IMR-90 (cell line): Measurements from ENCODE around the gene MRPL4. TPM values are rescaled to one million over a fixed set of nuclear protein-coding genes. Genes with fewer than 3 reads are reported as not detected.

Source experiments
- ATAC-seq: fragments of 200-7000 bp; cut with Tn5 transposase; 2 replicates; pipeline ENCODE4 v1.9.1; 2020; ENCODE audit warnings: low read depth, mild to moderate bottlenecking, moderate library complexity
- BruUV-seq: library from RNA; stranded (reverse); fragments of 400-500 nt; replicated peaks from 2 replicates; lab custom pipeline; 2021; lab: Mats Ljungman, UMichigan
- CTCF ChIA-PET: fragments of 300-600 bp; formaldehyde crosslinking; extraction: SDS; loops from one replicate; lab custom pipeline; 2021; ENCODE audit warnings: antibody characterized with exemption; lab: Yijun Ruan, JAX
- POLR2A ChIA-PET: fragments of 300-600 bp; sonication (Branson Sonifier 250); formaldehyde crosslinking; loops from one replicate; lab custom pipeline; 2022; ENCODE audit warnings: antibody characterized with exemption; ENCODE audit not compliant: unreplicated experiment; lab: Charles Lee
- DNase-seq: peaks from one replicate; pipeline ENCODE4 v3.0.0; 2013
- H2AFZ ChIP-seq: replicated peaks from 2 replicates; pipeline ENCODE3; 2013; ENCODE audit warnings: low read length, mild to moderate bottlenecking; ENCODE audit not compliant: poor library complexity
- H2AK5ac ChIP-seq: 2 replicates; pipeline ENCODE4 v1.6.1; 2013; ENCODE audit warnings: low read depth, low read length, inconsistent platforms
- H2AK9ac ChIP-seq: replicated peaks from 2 replicates; pipeline ENCODE3; 2013; ENCODE audit warnings: mild to moderate bottlenecking, low read depth, low read length, moderate library complexity; ENCODE audit not compliant: poor library complexity
- H2BK120ac ChIP-seq: 2 replicates; pipeline ENCODE4 v1.6.1; 2013; ENCODE audit warnings: low read depth, low read length, inconsistent platforms
- H2BK15ac ChIP-seq: 3 replicates; pipeline ENCODE4 v1.6.1; 2013; ENCODE audit warnings: low read depth, low read length, inconsistent platforms
- H2BK20ac ChIP-seq: 2 replicates; pipeline ENCODE4 v1.6.1; 2013; ENCODE audit warnings: low read depth, mild to moderate bottlenecking, inconsistent platforms, low read length, moderate library complexity
- H2BK5ac ChIP-seq: 2 replicates; pipeline ENCODE4 v1.6.1; 2013; ENCODE audit warnings: mild to moderate bottlenecking, low read depth, low read length, inconsistent platforms; ENCODE audit not compliant: poor library complexity, severe bottlenecking
- H3K14ac ChIP-seq: replicated peaks from 2 replicates; pipeline ENCODE4 v1.6.1; 2013; ENCODE audit warnings: low read depth, low read length, inconsistent platforms
- H3K18ac ChIP-seq: 2 replicates; pipeline ENCODE4 v1.6.1; 2013; ENCODE audit warnings: low read depth, low read length, control low read depth
- H3K23ac ChIP-seq: 2 replicates; pipeline ENCODE4 v1.6.1; 2013; ENCODE audit warnings: low read depth, low read length, inconsistent platforms
- H3K27ac ChIP-seq: 2 replicates; pipeline ENCODE4 v1.5.1; 2013; ENCODE audit warnings: mild to moderate bottlenecking, control low read depth, low read length; ENCODE audit not compliant: insufficient read depth
- H3K27me3 ChIP-seq: 2 replicates; pipeline ENCODE4 v1.6.1; 2013; ENCODE audit warnings: low read length; ENCODE audit not compliant: control insufficient read depth, insufficient read depth
- H3K36me3 ChIP-seq: 2 replicates; pipeline ENCODE4 v1.6.1; 2013; ENCODE audit warnings: low read length, mixed read lengths; ENCODE audit not compliant: control insufficient read depth, insufficient read depth
- H3K4ac ChIP-seq: 2 replicates; pipeline ENCODE4 v1.6.1; 2013; ENCODE audit warnings: low read depth, low read length, inconsistent platforms
- H3K4me1 ChIP-seq: 2 replicates; pipeline ENCODE4 v1.6.1; 2013; ENCODE audit warnings: low read length, mixed read lengths; ENCODE audit not compliant: control insufficient read depth, insufficient read depth
- H3K4me2 ChIP-seq: 2 replicates; pipeline ENCODE4 v1.6.1; 2013; ENCODE audit warnings: low read depth, mild to moderate bottlenecking, control low read depth, low read length, moderate library complexity
- H3K4me3 ChIP-seq: 2 replicates; pipeline ENCODE4 v1.5.1; 2013; ENCODE audit warnings: low read depth, mild to moderate bottlenecking, control low read depth, low read length, moderate library complexity; ENCODE audit not compliant: insufficient read depth
- H3K56ac ChIP-seq: 2 replicates; pipeline ENCODE4 v1.6.1; 2013; ENCODE audit warnings: low read length, inconsistent platforms; ENCODE audit not compliant: insufficient read depth; ENCODE audit errors: extremely low read depth
- H3K79me1 ChIP-seq, 2 experiments: 2 replicates each; pipeline ENCODE4 v1.6.1; 2013; ENCODE audit warnings: low read length in 2 of 2, inconsistent platforms in 1 of 2, low read depth in 1 of 2
- H3K9ac ChIP-seq: 2 replicates; pipeline ENCODE4 v1.6.1; 2013; ENCODE audit warnings: low read depth, low read length, control low read depth
- H3K9me1 ChIP-seq: 2 replicates; pipeline ENCODE4 v1.6.1; 2013; ENCODE audit warnings: low read length, inconsistent platforms; ENCODE audit not compliant: insufficient read depth
- H3K9me3 ChIP-seq: 2 replicates; pipeline ENCODE4 v1.6.1; 2013; ENCODE audit warnings: low read length; ENCODE audit not compliant: control insufficient read depth, insufficient read depth
- H4K20me1 ChIP-seq: 2 replicates; pipeline ENCODE4 v1.6.1; 2013; ENCODE audit warnings: low read length, inconsistent platforms; ENCODE audit not compliant: insufficient read depth
- H4K5ac ChIP-seq: 2 replicates; pipeline ENCODE4 v1.6.1; 2013; ENCODE audit warnings: mild to moderate bottlenecking, low read depth, low read length, control low read depth
- H4K8ac ChIP-seq, 2 experiments: 2 replicates each; pipeline ENCODE4 v1.6.1; 2013; ENCODE audit warnings: low read depth in 2 of 2, low read length in 2 of 2, control low read depth in 1 of 2, inconsistent platforms in 1 of 2
- H4K91ac ChIP-seq: 2 replicates; pipeline ENCODE4 v1.6.1; 2013; ENCODE audit warnings: low read depth, low read length, inconsistent platforms; ENCODE audit not compliant: insufficient read depth
- BHLHE40 ChIP-seq: fragments of 150-350 bp; IDR thresholded peaks from 2 replicates; pipeline ENCODE4 v1.6.1; 2016; ENCODE audit warnings: mild to moderate bottlenecking, low read depth, low read length
- CEBPB ChIP-seq: IDR thresholded peaks from 2 replicates; pipeline ENCODE4 v1.6.1; 2012; ENCODE audit warnings: low read depth, low read length, improper control_type of control experiment
- CHD1 ChIP-seq: IDR thresholded peaks from 2 replicates; pipeline ENCODE4 v1.6.1; 2012; ENCODE audit warnings: low read depth, low read length, improper control_type of control experiment
- FOS ChIP-seq: fragments of 150-350 bp; IDR thresholded peaks from 2 replicates; pipeline ENCODE4 v1.6.1; 2016; ENCODE audit warnings: low read depth, low read length
- MAFK ChIP-seq: IDR thresholded peaks from 2 replicates; pipeline ENCODE4 v1.6.1; 2012; ENCODE audit warnings: low read depth, low read length, improper control_type of control experiment
- MAZ ChIP-seq: IDR thresholded peaks from 2 replicates; pipeline ENCODE4 v1.6.1; 2012; ENCODE audit warnings: low read depth, mild to moderate bottlenecking, low read length, improper control_type of control experiment, moderate library complexity, borderline replicate concordance
- MXI1 ChIP-seq: IDR thresholded peaks from 2 replicates; pipeline ENCODE4 v1.6.1; 2012; ENCODE audit warnings: low read depth, mild to moderate bottlenecking, low read length, moderate library complexity, borderline replicate concordance
- NFE2L2 ChIP-seq: fragments of 150-350 bp; IDR thresholded peaks from 2 replicates; pipeline ENCODE4 v1.6.1; 2016; ENCODE audit warnings: low read depth, mild to moderate bottlenecking, low read length
- POLR2A ChIP-seq: IDR thresholded peaks from 2 replicates; pipeline ENCODE4 v1.6.1; 2012; ENCODE audit warnings: mild to moderate bottlenecking, low read depth, low read length
- RAD21 ChIP-seq: IDR thresholded peaks from 2 replicates; pipeline ENCODE4 v1.6.1; 2012; ENCODE audit warnings: low read length, improper control_type of control experiment
- RCOR1 ChIP-seq: IDR thresholded peaks from 2 replicates; pipeline ENCODE4 v1.6.1; 2012; ENCODE audit warnings: mild to moderate bottlenecking, low read length, improper control_type of control experiment; ENCODE audit not compliant: insufficient replicate concordance
- RFX5 ChIP-seq: IDR thresholded peaks from 2 replicates; pipeline ENCODE4 v1.8.0; 2012; ENCODE audit warnings: low read depth, mild to moderate bottlenecking, low read length, moderate library complexity
- SMC3 ChIP-seq: fragments of 150-350 bp; IDR thresholded peaks from 2 replicates; pipeline ENCODE4 v1.6.1; 2016; ENCODE audit warnings: low read depth, mild to moderate bottlenecking, antibody characterized with exemption, low read length, moderate library complexity
- WGBS, 2 experiments: methylation state at CpG; one replicate each; pipeline versions ENCODE4 v1.1.5 to v1.1.7; 2013; ENCODE audit warnings: missing lambda C conversion rate in 2 of 2; ENCODE audit not compliant: insufficient read length in 1 of 2; ENCODE audit errors: extremely low coverage in 2 of 2; 5-methylcytosine and 5-hydroxymethylcytosine counted together
- dilution Hi-C: fragments of 300-500 bp; cut with HindIII; formaldehyde crosslinking; loops from one replicate; pipeline ENCODE4 v1.14.3; 2018; ENCODE audit warnings: low sequenced_read_pairs; ENCODE audit not compliant: unreplicated experiment
- in situ Hi-C: fragments of 300-500 bp; cut with MboI; formaldehyde crosslinking; loops from 3 replicates; pipeline ENCODE4 v1.14.3; 2019; ENCODE audit warnings: low sequenced_read_pairs, inconsistent platforms, mixed read lengths
- intact Hi-C: fragments of 100-400 bp; cut with micrococcal nuclease; formaldehyde crosslinking; loops from 2 replicates; pipeline ENCODE4 v1.10.0; 2022
- polyA plus RNA-seq, 3 experiments: library from polyadenylated mRNA; depleted of rRNA; stranded (reverse); fragments of >200 nt; gene quantifications; 2 replicates each; pipeline ENCODE4 v1.2.3, GENCODE V29; 2012; ENCODE audit warnings: low replicate concordance in 1 of 3
- total RNA-seq: library from RNA; depleted of rRNA; stranded (reverse); fragments of >200 nt; gene quantifications from 2 replicates; pipeline ENCODE4 v1.2.3, GENCODE V29; 2012
- TF ChIP-seq, protein P1 (sequence below): fragments of 150-350 bp; IDR thresholded peaks from 2 replicates; pipeline ENCODE4 v1.6.1; 2016; ENCODE audit warnings: low read depth, mild to moderate bottlenecking, low read length, moderate library complexity, borderline replicate concordance
- TF ChIP-seq, protein P2 (sequence below): fragments of 150-350 bp; IDR thresholded peaks from 2 replicates; pipeline ENCODE4 v1.6.1; 2017; ENCODE audit warnings: mild to moderate bottlenecking, antibody characterized with exemption, low read length, low read depth
- TF ChIP-seq, protein P3 (sequence below): conservative IDR thresholded peaks from 2 replicates; pipeline ENCODE4 v1.5.1; 2012; ENCODE audit warnings: mild to moderate bottlenecking, low read depth, low read length, improper control_type of control experiment

MRPL4 gene
- total and polyA plus RNA-seq, 2 of the 4 experiments (the other 2 are of a cell fraction) = 32.8 to 108 TPM

DNA sequence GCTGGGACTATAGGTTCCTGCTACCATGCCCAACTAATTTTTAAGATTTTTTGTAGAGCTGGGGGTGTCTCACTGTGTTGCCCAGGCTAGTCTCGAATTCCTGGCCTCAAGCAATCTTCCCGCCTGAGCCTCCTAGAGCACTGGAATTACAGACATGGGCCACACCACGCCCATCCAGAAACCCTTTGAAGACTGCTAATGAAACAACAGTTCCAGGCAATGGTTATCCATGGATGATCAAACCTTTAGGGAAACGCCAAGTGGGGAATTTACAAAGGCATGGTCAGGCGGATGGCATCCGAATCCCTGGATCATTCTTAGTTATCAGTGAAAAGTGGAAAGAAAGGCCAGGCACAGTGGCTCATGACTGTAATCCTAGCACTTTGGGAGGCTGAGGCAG is 40.3 kb upstream of the MRPL4 start:
- no peak overlapping the region for H3K56ac ChIP-seq
- no peak overlapping the region for H4K8ac ChIP-seq
- peaks cover 4% of the 10 kb centered on the region; the same call in 1 of the 2 replicates for H3K9me3 ChIP-seq
- no peak overlapping the region for H2BK5ac ChIP-seq
- H3K9ac ChIP-seq = no peak overlapping the region
- H3K27me3 ChIP-seq = no peaks in the 10 kb centered on the region
- H3K4me2 ChIP-seq = no peak overlapping the region
- no peak overlapping the region for H2AK9ac ChIP-seq
- no peak for DNase-seq
- ChIA-PET CTCF (no interaction called here), POLR2A (interaction anchor here (0.6 kb wide), 1 partner anchor 29 kb away, joined by 4 read pairs; no protein-coding TSS in a partner anchor)
- no peak overlapping the region for H4K91ac ChIP-seq
- intact Hi-C loops (no loop called here), in situ Hi-C loops (no loop called here), dilution Hi-C loops (no loop called here)
- no TSS peak for BruUV-seq
- H4K20me1 ChIP-seq = no peaks in the 10 kb centered on the region
- 90% methylated on average over 3 of the region's 6 CpGs; no CpG with 5 or more reads in 1 of the 2 experiments for WGBS, 2 experiments
- TF ChIP-seq NFE2L2 = no peak
- TF ChIP-seq MXI1 = no peak
- TF ChIP-seq, protein P1, sequence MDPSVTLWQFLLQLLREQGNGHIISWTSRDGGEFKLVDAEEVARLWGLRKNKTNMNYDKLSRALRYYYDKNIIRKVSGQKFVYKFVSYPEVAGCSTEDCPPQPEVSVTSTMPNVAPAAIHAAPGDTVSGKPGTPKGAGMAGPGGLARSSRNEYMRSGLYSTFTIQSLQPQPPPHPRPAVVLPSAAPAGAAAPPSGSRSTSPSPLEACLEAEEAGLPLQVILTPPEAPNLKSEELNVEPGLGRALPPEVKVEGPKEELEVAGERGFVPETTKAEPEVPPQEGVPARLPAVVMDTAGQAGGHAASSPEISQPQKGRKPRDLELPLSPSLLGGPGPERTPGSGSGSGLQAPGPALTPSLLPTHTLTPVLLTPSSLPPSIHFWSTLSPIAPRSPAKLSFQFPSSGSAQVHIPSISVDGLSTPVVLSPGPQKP = no peak
- TF ChIP-seq MAZ = no peak
- no peak for TF ChIP-seq CEBPB
- TF ChIP-seq SMC3 = no peak
- no peak for TF ChIP-seq RAD21
- no peak for TF ChIP-seq BHLHE40
- no peak for TF ChIP-seq RCOR1
- no peak for TF ChIP-seq POLR2A
- TF ChIP-seq CHD1 = no peak
- TF ChIP-seq, protein P2, sequence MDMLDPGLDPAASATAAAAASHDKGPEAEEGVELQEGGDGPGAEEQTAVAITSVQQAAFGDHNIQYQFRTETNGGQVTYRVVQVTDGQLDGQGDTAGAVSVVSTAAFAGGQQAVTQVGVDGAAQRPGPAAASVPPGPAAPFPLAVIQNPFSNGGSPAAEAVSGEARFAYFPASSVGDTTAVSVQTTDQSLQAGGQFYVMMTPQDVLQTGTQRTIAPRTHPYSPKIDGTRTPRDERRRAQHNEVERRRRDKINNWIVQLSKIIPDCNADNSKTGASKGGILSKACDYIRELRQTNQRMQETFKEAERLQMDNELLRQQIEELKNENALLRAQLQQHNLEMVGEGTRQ = no peak
- TF ChIP-seq RFX5 = no peak
- no peak for TF ChIP-seq FOS
- no peak for TF ChIP-seq MAFK
- TF ChIP-seq, protein P3, sequence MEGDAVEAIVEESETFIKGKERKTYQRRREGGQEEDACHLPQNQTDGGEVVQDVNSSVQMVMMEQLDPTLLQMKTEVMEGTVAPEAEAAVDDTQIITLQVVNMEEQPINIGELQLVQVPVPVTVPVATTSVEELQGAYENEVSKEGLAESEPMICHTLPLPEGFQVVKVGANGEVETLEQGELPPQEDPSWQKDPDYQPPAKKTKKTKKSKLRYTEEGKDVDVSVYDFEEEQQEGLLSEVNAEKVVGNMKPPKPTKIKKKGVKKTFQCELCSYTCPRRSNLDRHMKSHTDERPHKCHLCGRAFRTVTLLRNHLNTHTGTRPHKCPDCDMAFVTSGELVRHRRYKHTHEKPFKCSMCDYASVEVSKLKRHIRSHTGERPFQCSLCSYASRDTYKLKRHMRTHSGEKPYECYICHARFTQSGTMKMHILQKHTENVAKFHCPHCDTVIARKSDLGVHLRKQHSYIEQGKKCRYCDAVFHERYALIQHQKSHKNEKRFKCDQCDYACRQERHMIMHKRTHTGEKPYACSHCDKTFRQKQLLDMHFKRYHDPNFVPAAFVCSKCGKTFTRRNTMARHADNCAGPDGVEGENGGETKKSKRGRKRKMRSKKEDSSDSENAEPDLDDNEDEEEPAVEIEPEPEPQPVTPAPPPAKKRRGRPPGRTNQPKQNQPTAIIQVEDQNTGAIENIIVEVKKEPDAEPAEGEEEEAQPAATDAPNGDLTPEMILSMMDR = no peak
- H3K4ac ChIP-seq = no peak overlapping the region
- no peak overlapping the region for H3K14ac ChIP-seq
- H3K23ac ChIP-seq = no peak overlapping the region
- H4K5ac ChIP-seq = no peak overlapping the region
- no peak overlapping the region for H2AK5ac ChIP-seq
- no peak overlapping the region for H2BK15ac ChIP-seq
- no peak overlapping the region for H3K4me3 ChIP-seq
- no peaks in the 10 kb centered on the region for H3K36me3 ChIP-seq
- no peak for ATAC-seq
- no peak overlapping the region for H2BK120ac ChIP-seq
- H3K9me1 ChIP-seq = no peaks in the 10 kb centered on the region
- H2AFZ ChIP-seq = no peak overlapping the region
- no peaks in the 10 kb centered on the region for H3K79me1 ChIP-seq
- no peaks in the 10 kb centered on the region; the same call in 1 of the 2 replicates for H3K4me1 ChIP-seq
- no peak overlapping the region for H3K18ac ChIP-seq
- no peak overlapping the region for H2BK20ac ChIP-seq
- no peak overlapping the region for H3K27ac ChIP-seq
